ENCODE measurements around the gene GDI1.

The GDI1 gene

GRCh38 chrX:154481195-154481594 is 44.2 kb downstream of the GDI1 start:
- DNase-seq (ENCODE audit: low spot score) (no peak), FAIRE-seq (no peak)

GRCh38 chrX:154481911-154482601 is 45.1 kb downstream of the GDI1 start:
- FAIRE-seq (no peak), DNase-seq (ENCODE audit: low spot score) (no peak)

DNA sequence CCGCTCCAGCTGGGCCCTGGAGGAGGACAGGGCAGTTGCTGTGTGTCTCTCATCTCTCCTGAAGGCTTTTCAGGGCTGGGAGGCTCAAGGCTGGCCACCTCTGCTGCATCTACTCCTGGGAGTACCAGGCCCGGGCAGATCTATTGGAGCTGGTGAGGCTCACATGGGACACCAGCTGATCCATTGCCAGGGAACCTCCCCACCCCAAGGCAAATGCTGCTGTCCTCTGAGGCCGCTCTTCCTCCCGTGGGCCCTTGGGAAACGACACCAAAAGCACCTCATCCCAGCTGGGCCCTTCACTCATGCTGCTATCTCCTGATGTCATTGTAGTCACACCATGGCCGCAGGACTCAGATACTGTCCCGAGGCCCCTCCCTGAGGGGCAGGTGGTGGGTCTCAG is 45.8 kb downstream of the GDI1 start:
- FAIRE-seq: no peak
- no peak for DNase-seq (ENCODE audit: low spot score)

DNA sequence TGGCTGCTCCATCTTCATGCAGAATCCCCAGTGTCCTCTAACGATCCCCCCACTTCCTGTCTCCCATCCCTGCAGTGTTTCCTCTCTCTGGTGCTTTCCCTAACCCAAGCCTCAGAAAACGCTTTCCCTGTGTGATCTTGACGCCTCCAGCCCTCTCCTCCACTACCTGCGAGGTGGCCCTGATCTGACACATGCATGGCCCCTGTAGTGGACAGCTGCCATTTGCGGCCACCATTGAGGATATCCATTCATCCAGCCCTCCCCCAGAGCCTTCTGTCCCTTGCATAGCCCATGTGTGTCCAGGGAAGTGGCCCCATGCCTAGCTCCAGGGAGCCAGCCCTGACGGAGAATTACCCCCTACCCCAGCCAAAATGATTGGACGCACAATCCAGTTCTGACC is 46.4 kb downstream of the GDI1 start:
- FAIRE-seq: no peak
- DNase-seq (ENCODE audit: low spot score): no peak

DNA sequence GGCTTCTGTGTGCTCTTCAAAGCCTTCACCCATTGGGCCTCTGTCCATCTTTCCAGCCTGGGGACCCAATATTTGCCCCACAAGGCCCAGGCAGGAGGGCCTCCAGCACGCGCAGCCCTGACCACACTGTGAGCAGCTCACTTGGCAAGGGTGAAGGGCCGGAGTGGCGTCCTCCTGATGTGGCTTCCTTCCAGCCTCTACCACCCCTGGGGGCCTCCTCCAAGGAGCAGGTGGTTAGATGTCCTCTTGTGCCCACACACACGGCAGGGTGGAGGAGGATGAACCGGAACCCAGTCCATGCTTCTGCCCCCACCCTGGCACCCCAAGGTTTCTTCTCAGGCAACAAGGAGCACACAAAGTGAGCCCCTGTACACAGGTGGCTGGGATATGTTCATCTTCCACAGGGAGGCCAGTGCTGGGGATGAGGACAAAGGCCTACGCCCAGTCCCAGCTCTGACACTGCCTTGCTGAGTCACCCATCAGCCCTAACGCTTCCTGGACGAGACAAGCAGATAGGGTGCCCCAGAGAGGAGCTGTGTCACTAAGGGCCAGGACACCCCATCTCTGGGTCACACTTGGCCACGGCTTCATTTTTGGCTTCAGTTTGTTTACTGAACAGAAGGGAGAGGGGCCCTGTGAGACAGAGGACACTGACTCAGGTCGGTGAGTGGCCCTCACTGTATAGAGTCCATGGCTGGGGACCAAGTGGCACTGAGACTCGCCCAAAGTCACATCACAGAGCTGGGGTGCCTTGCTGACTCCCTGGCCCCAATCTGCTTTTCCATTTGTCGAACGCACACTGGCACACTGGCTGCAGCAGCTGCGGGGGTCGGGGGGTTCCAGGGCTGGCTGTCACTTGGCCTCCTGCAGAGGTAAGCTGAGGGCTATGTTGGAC is 47.5 kb downstream of the GDI1 start:
- FAIRE-seq: no peak
- no peak for DNase-seq (ENCODE audit: low spot score)

GRCh38 chrX:154485150-154486051 is 48.4 kb downstream of the GDI1 start:
- no peak for FAIRE-seq
- DNase-seq (ENCODE audit: low spot score): no peak

DNA sequence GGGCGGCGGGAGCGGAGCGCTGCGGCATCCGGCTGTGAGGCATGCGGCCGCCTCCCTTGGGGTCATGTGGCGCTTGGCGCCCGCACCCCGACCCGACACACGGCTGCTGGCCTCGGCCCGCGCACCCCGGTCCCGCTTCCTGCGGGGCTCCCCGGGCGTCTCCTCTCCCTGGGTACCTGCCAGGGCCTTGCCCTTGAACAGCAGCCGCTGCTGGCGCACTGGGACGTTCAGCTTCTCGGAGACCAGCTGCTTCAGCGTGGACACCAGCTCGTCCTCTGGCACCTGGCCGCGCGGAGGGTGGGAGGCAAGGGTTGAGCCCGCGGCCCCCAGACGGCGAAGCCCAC is 49.1 kb downstream of the GDI1 start:
- FAIRE-seq: no peak
- no peak for DNase-seq (ENCODE audit: low spot score)

DNA sequence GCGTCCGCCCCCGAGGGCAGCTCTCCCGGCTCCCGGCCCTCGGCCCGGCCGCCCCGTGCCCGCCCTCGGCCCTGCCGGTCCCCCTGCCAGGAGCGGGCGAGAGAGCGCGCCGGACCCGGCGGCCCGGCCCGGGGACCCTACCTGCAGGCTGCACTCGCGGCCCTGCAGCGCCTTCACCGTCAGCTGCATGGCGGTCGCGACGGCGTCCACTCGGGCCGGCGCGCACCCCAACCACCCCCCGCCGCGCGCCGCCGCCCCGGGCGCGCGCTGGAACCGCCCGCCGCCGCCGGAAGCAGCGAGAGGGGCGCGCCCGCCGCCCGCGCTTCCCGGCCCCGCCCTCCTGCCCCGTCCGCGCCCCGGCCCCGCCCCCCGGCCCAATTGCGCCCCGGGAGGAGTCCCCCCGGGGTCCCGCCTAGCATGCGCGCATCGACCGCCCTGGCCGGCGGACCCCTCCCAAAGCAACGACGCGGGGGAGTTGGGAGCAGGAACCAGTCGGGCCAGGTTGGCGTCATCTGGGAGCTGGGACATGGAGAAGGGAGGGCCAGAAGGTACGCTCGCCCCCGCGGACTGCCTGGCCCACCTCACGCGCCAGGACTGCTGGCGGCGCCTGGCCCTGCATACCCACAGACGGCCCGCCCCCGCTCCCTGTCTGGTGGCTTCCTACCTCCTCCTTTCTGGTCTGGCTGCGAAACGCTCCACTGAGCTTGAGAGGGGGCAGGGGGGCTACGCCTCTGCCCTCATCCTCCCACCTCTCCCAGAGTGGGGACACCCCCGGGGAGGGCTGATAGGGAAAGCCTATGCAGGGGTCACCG is 49.6 kb downstream of the GDI1 start, which contains the start of gene UBL4A:
Gene UBL4A (minus strand): TSS at position 220 of the 812 bp plus-strand sequence. CDS start 31 bp downstream, at position 189.
- DNase-seq (ENCODE audit: low spot score): peak; percentile 74
- peak; percentile 40 for FAIRE-seq

GRCh38 chrX:154487518-154488290 is 50.8 kb downstream of the GDI1 start:
- FAIRE-seq (no peak), DNase-seq (ENCODE audit: low spot score) (no peak)

GRCh38 chrX:154488336-154489075 is 51.6 kb downstream of the GDI1 start:
- FAIRE-seq: no peak
- no peak for DNase-seq (ENCODE audit: low spot score)

- no peak for DNase-seq (ENCODE audit: low spot score)
- no peak for FAIRE-seq
Measured at GRCh38 chrX:154489182-154489581, 52.2 kb downstream of the GDI1 start.

DNA sequence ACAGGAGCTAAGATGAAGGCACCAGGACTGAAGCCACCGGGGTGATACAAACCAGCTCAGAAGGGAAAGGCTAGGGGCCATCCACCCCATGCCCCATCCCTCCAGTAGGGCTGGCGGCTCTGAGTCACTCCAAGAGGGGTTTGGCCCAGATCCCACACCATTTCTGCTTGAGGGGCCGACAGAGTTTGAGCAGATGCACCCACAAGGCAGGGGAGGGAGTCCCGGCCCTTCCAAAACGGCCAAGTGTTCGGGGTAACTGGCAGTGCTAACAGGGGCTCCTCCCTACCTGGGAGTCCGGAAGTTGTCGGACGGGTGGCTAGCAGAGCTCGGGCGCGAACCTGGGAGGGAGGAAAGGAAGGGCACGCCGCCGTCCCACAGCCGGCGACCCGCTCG is 53.1 kb downstream of the GDI1 start:
- DNase-seq (ENCODE audit: low spot score): peak; percentile 15
- FAIRE-seq: peak; percentile 40

DNA sequence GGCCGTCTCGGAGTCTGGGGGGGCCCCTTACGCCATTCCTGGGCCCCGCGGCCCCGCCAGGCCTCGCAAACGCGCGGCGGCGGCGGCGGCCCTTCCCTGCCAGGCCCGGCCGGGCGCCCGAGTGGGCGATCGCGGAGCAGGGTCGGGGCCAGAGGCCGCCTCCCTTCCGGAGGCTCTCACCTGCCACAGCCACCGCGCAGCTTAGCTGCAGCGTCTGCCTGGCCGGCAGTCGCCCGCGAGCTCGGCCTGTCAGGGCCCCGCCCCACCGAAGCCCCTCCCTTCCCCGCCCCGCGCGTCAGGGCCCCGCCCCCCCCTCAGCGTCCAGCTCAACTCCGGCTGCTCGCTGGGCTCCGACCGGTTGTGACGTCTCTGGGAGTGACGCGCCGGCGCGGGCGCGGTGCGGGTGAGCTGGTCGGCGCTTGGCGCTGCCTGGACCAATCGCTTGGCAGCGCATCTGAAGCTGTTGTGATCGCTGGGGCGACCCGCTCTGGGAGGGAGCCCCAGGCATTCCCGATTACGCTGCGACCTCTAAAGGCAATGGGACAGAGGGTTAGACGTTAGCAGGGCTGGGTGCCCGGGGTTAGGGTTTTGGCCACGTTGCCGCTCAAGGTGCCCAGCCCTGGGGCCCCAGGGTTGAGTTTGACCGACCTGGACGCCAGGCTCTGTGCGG is 53.6 kb downstream of the GDI1 start, which contains the start of gene SLC10A3:
Gene SLC10A3 (minus strand): TSS at position 216 of the 670 bp plus-strand sequence. CDS start 1,689 bp downstream, outside the sequence.
- peak; percentile 38 for FAIRE-seq
- DNase-seq (ENCODE audit: low spot score): peak; percentile 88
